ENCODE results near the gene CLASRP. TPM values are rescaled to one million over a fixed set of nuclear protein-coding genes. Genes with fewer than 3 reads are reported as not detected.

CLASRP gene
- total and polyA plus RNA-seq, 7 donors, result 19.0 to 157 (median 65.6) TPM

DNA sequence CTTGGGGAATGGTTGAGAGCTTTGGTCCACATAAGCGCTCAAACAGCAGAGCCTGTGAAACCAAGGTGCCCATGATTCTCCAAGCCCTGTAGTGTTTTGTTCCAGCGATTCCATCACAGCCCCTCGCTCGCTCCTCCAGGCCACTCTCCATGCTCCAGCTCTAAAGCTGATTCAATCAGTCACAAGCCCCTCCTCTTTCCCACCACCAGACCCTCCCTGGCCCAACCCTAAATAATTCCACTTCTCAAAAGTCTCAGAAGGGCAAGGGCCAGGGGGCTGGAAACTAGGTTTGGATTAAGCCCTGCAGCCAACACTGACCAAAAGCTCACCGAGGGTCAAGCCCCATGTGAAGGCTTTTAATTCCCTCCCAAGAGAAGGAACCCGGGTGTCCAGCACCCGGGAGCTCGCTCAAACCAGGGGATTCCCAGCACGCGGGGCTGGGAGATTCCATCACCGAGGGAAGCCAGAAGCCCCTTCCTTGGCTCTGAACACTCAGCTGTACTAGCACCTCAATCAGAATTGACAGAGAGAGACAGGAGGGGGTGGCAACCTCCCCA is 36.0 kb downstream of the CLASRP start:
- H3K4me1 ChIP-seq, result peaks cover 0 to 31% (median 26%) of the 10 kb centered on the region in 4 donors
- 43 to 48% methylated on average over 11 of the region's 11 CpGs for WGBS, 2 donors

DNA sequence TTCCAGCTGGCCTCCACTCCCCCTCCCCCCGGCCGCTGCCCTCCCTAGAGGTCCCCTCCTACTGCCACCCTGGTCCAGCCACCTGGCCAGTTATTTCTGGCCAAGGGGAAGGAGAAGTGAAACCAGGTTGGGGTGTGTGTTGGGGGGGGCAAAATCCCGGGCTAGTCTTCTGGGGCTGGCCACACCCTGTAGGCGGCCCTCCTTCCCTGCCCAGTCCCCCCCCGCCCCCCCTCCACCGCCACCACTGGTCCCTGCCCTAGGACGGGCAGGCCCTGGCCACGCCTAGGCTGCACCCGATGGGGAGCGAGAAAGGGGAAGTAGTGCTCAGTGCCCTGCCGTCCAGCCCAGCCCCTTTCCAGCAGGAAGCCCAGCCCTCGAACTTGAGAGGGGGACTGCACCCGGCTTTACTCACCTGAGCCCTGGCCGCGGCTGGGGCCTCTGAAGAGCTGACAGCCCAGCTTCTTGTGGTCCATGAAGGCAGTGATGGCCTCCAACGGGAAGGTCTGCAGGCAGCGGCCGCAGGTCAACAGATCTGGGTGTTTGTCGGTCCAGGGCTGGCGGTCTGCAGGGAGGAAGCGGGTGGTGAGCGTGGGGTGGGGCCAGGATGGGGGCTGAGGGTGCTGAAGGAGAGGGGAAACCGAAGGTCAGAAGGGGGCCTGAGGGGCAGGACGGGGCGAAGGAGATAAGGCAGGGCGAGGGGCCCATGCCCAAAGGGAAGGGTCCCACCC is 36.6 kb downstream of the CLASRP start:
- DNase-seq, result peak; percentile 78
- Histone ChIP-seq H3K9me3 (no peaks in the 10 kb centered on the region), H3K27me3 (no peaks in the 10 kb centered on the region), H3K4me1 (peaks cover 0 to 37% (median 32%) of the 10 kb centered on the region in 4 donors), H3K27ac (peak overlapping the region; percentile 10 to 64 (median 54)), H3K4me3 (peak overlapping the region; percentile 22 to 51 (median 46)), H3K36me3 (peaks cover 3 to 15% (median 9%) of the 10 kb centered on the region in 4 donors)
- peak in 1 of 2 donors; percentile 27 for TF ChIP-seq POLR2A (IDR thresholded peaks at IDR 0.05)
- no peak for TF ChIP-seq EP300 (IDR thresholded peaks at IDR 0.05)
- 2 to 8% methylated on average over 25 to 26 of the region's 26 CpGs for WGBS, 2 donors
- intact Hi-C loops (cut with DNase I), result loop anchor here (5.0 kb wide), 2 partner anchors 38 to 172 kb away; partner anchors contain the start of genes CLASRP and EXOC3L2

More for the DNA sequence above, 36.0 kb downstream of the CLASRP start:
- Histone ChIP-seq H3K9me3 (no peaks in the 10 kb centered on the region), H3K27ac (peak overlapping the region in 3 of 4 donors; percentile 10 to 60 (median 49)), H3K4me3 (peak overlapping the region in 2 of 4 donors; percentile 46 to 51), H3K36me3 (peaks cover 10 to 22% (median 15%) of the 10 kb centered on the region in 4 donors), H3K27me3 (no peaks in the 10 kb centered on the region)
- intact Hi-C loops (cut with DNase I), result loop anchor here (5.0 kb wide), 2 partner anchors 38 to 172 kb away; partner anchors contain the start of genes CLASRP and EXOC3L2
- DNase-seq, result no peak
- TF ChIP-seq, protein P1, sequence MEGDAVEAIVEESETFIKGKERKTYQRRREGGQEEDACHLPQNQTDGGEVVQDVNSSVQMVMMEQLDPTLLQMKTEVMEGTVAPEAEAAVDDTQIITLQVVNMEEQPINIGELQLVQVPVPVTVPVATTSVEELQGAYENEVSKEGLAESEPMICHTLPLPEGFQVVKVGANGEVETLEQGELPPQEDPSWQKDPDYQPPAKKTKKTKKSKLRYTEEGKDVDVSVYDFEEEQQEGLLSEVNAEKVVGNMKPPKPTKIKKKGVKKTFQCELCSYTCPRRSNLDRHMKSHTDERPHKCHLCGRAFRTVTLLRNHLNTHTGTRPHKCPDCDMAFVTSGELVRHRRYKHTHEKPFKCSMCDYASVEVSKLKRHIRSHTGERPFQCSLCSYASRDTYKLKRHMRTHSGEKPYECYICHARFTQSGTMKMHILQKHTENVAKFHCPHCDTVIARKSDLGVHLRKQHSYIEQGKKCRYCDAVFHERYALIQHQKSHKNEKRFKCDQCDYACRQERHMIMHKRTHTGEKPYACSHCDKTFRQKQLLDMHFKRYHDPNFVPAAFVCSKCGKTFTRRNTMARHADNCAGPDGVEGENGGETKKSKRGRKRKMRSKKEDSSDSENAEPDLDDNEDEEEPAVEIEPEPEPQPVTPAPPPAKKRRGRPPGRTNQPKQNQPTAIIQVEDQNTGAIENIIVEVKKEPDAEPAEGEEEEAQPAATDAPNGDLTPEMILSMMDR (IDR thresholded peaks at IDR 0.05), result no peak
- TF ChIP-seq POLR2A (IDR thresholded peaks at IDR 0.05) (no peak), POLR2AphosphoS5 (IDR thresholded peaks at IDR 0.05) (no peak), EP300 (IDR thresholded peaks at IDR 0.05) (no peak)

DNA sequence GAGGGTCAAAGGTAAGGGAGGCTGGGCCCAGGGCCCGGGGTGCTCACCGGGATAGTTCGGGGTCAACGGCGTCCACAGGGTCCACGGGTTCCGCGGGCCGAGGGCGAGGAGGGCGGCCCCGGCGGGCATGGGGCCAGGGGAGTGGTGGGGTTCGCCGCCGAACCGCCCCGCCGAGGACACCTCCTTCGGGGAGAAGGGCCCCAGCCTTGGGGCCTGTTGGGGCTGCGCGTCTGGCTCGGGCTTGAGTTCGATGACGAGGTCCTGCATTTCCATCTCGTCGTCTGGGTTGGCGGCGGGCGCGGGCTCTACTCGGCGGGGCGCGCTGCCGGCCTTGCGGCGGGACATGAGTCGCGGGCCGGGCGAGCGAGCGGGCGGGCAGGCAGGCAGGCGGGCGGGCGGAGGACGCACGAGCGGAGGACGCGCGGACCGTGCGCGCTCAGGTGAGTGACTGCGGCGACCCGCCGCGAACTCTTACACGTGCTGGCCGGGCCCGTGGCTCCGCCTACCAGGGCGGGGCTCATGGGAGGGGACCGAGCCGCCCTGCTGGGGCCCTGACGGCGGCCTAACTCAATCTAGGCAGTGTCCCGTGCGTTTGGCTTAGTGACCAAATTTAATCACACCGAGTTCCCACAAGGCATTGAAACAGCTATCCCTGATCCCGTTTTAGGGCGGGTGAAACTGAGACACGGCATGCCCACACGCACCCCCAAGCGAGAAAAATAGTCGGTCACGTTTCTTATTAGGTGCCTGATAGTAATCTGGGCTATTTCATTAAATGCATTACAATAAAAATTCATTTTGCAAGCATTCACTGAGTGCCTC is 37.4 kb downstream of the CLASRP start, which contains the start of gene ZNF296:
Gene ZNF296, minus strand, starts transcription at position 450 of the 822 bp plus-strand sequence. Its CDS starts 105 bp downstream, at position 345.
- 1 to 2% methylated on average over 81 of the region's 81 CpGs for WGBS, 2 donors
- intact Hi-C loops (cut with DNase I), result loop anchor here (5.0 kb wide), 2 partner anchors 39 to 171 kb away; partner anchors contain the start of genes CLASRP and EXOC3L2
- TF ChIP-seq POLR2A (IDR thresholded peaks at IDR 0.05) (no peak), EP300 (IDR thresholded peaks at IDR 0.05) (no peak), POLR2AphosphoS5 (IDR thresholded peaks at IDR 0.05) (peak in 1 of 4 donors; percentile 39)

DNA sequence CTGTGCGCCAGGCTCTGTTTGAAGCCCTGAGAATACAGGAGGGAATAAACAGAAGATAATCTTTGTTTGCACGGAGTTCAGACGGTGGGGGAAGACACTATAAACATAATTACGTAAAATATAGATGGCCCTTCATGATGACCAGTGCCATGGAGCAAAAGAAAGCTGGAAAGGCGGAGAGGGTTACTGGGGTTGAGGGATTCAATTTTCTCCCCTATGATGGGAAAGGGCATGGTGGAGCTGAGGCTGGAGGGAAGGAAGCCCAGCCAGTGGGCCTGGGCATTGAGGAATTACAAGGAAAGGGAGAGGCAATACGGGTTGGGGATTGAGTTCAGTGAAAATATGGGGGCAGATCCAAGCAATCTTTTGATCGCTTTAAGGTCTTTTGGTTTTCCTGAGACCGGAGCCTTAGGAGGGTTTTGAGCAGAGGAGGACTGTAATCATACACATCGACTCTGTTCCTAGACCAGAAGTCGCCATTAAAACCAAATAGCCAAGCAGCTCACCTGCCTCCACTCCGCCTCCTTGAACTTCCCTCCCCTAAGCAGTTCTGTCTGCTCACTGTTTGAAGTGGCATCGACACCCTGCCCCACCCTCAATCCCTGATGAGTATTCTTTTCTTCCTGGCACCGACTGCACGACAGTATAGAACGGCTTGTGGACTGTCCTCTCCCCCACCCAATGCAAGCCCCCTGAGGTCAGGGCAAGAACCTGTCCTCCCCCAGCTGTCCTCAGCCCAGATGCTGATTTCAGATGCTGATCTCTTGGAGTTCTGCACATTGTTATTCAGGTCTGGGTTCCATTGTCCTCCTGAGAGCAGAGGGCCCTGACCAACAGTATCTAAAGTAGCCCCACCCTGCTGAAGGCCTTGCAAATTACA is 38.2 kb downstream of the CLASRP start:
- H3K36me3 ChIP-seq, result peaks cover 0 to 9% (median 2%) of the 10 kb centered on the region in 4 donors
- peaks cover 0 to 41% (median 35%) of the 10 kb centered on the region in 4 donors for H3K4me1 ChIP-seq
- no peaks in the 10 kb centered on the region for H3K27me3 ChIP-seq
- intact Hi-C loops (cut with DNase I), result loop anchor here (5.0 kb wide), 2 partner anchors 40 to 170 kb away; partner anchors contain the start of genes CLASRP and EXOC3L2
- WGBS, 2 donors, result 37 to 69% methylated on average over 15 of the region's 15 CpGs
- H3K27ac ChIP-seq, result peak overlapping the region in 2 of 4 donors; percentile 3 to 60
- H3K4me3 ChIP-seq, result peak overlapping the region in 2 of 4 donors; percentile 46 to 51
- TF ChIP-seq, protein P1 (IDR thresholded peaks at IDR 0.05), result no peak
- TF ChIP-seq POLR2A (IDR thresholded peaks at IDR 0.05) (no peak), EP300 (IDR thresholded peaks at IDR 0.05) (no peak), POLR2AphosphoS5 (IDR thresholded peaks at IDR 0.05) (no peak)
- no peaks in the 10 kb centered on the region for H3K9me3 ChIP-seq
- no peak for DNase-seq

More for the DNA sequence above, 37.4 kb downstream of the CLASRP start, which contains the start of gene ZNF296:
- peaks cover 0 to 41% (median 35%) of the 10 kb centered on the region in 4 donors for H3K4me1 ChIP-seq
- DNase-seq, result peak; percentile 82
- H3K4me3 ChIP-seq, result peak within 1 kb of the TSS; percentile 22 to 51 (median 46)
- peaks cover 0 to 7% (median 1%) of the 10 kb centered on the region in 4 donors for H3K36me3 ChIP-seq
- no peaks in the 10 kb centered on the region for H3K9me3 ChIP-seq
- no peaks in the 10 kb centered on the region for H3K27me3 ChIP-seq
- H3K27ac ChIP-seq, result peak within 1 kb of the TSS; percentile 3 to 64 (median 54)

Data from sigmoid colon (tissue), 7 donors.